Keratinocyte (primary cell): Measurements from ENCODE around the gene TSACC. TPM values are rescaled to one million over a fixed set of nuclear protein-coding genes. Genes with fewer than 3 reads are reported as not detected.

Experiments used
- DNase-seq: peaks from one replicate; pipeline ENCODE4 v3.0.0-alpha.2; 2011; ENCODE audit warnings: low read depth, missing footprints, low spot score
- FAIRE-seq: peaks from 2 replicates; lab custom pipeline; 2011; peaks lifted over from hg19 to GRCh38; lab: Jason Lieb, UNC
- H2AFZ ChIP-seq: 2 replicates; pipeline ENCODE4 v1.6.0; 2012; ENCODE audit warnings: low read length, control low read depth, inconsistent platforms; ENCODE audit not compliant: control insufficient read depth
- H3K27ac ChIP-seq: 2 replicates; pipeline ENCODE4 v1.5.1; 2011; ENCODE audit warnings: low read length; ENCODE audit not compliant: control insufficient read depth, insufficient read depth
- H3K27me3 ChIP-seq: 3 replicates; pipeline ENCODE4 v1.6.0; 2011; ENCODE audit warnings: low read length; ENCODE audit not compliant: control insufficient read depth, insufficient read depth; ENCODE audit errors: extremely low read depth
- H3K36me3 ChIP-seq, 2 experiments: 2 replicates in 1 of 2; 3 replicates in 1 of 2; pipeline ENCODE4 v1.5.1; 2011; ENCODE audit warnings: low read length in 2 of 2, mild to moderate bottlenecking in 1 of 2; ENCODE audit not compliant: control insufficient read depth in 2 of 2, insufficient read depth in 2 of 2; ENCODE audit errors: extremely low read depth in 1 of 2
- H3K4me1 ChIP-seq: 3 replicates; pipeline ENCODE4 v1.5.1; 2011; ENCODE audit warnings: low read length; ENCODE audit not compliant: control insufficient read depth, insufficient read depth; ENCODE audit errors: extremely low read depth
- H3K4me2 ChIP-seq: 3 replicates; pipeline ENCODE4 v1.6.0; 2011; ENCODE audit warnings: low read depth, low read length; ENCODE audit not compliant: control insufficient read depth, insufficient read depth; ENCODE audit errors: extremely low read depth
- H3K4me3 ChIP-seq, 3 experiments: fragments of 200-600 bp in 1 of 3; sonication (generic) in 1 of 3; 2 replicates in 2 of 3; 3 replicates in 1 of 3; pipeline ENCODE4 v1.5.1; 2011 to 2016; ENCODE audit warnings: low read length in 3 of 3, mild to moderate bottlenecking in 3 of 3, control low read depth in 2 of 3, inconsistent platforms in 1 of 3, low read depth in 1 of 3, mixed read lengths in 1 of 3, mixed run types in 1 of 3, moderate library complexity in 1 of 3; ENCODE audit not compliant: control insufficient read depth in 2 of 3, insufficient read depth in 2 of 3; ENCODE audit errors: extremely low read depth in 1 of 3
- H3K79me2 ChIP-seq: 2 replicates; pipeline ENCODE4 v1.6.0; 2012; ENCODE audit warnings: low read length; ENCODE audit not compliant: control insufficient read depth, insufficient read depth
- H3K9ac ChIP-seq: 3 replicates; pipeline ENCODE4 v1.6.0; 2011; ENCODE audit warnings: low read length; ENCODE audit not compliant: control insufficient read depth, insufficient read depth; ENCODE audit errors: extremely low read depth
- H3K9me1 ChIP-seq: 3 replicates; pipeline ENCODE4 v1.6.0; 2011; ENCODE audit warnings: low read length; ENCODE audit not compliant: control insufficient read depth, insufficient read depth; ENCODE audit errors: extremely low read depth
- H3K9me3 ChIP-seq: 2 replicates; pipeline ENCODE4 v1.5.1; 2012; ENCODE audit warnings: low read depth, low read length; ENCODE audit not compliant: control insufficient read depth
- H4K20me1 ChIP-seq: 3 replicates; pipeline ENCODE4 v1.6.0; 2011; ENCODE audit warnings: low read length; ENCODE audit not compliant: control insufficient read depth, insufficient read depth; ENCODE audit errors: extremely low read depth
- CTCF ChIP-seq, 3 experiments: IDR thresholded peaks in 1 of 3; conservative IDR thresholded peaks in 1 of 3; optimal IDR thresholded peaks in 1 of 3; 2 replicates in 2 of 3; 3 replicates in 1 of 3; pipeline versions ENCODE3 to v1.5.1; 2011; ENCODE audit warnings: low read length in 3 of 3, mild to moderate bottlenecking in 3 of 3, moderate library complexity in 2 of 3, control low read depth in 1 of 3, inconsistent platforms in 1 of 3; ENCODE audit not compliant: insufficient read depth in 2 of 3; ENCODE audit errors: extremely low read depth in 1 of 3
- EZH2 ChIP-seq: IDR thresholded peaks from one replicate; pipeline ENCODE4 v1.6.1; 2012; ENCODE audit warnings: inconsistent platforms, mild to moderate bottlenecking, low read length, moderate library complexity
- dilution Hi-C: fragments of 300-500 bp; cut with MboI; formaldehyde crosslinking; loops from one replicate; pipeline ENCODE4 v1.7.0; 2020; ENCODE audit warnings: low sequenced_read_pairs; ENCODE audit not compliant: extremely low pct_ligation_motif_present
- polyA plus RNA-seq, 5 experiments: library from polyadenylated mRNA; depleted of rRNA in 3 of 5; stranded (reverse) in 3 of 5; stranded (forward) in 1 of 5; unstranded in 1 of 5; fragments of >200 nt; gene quantifications; 1 replicate in 1 of 5; 2 replicates in 3 of 5; 3 replicates in 1 of 5; pipeline versions ENCODE4 v1.2.1 to v1.2.3, GENCODE V29; 2011 to 2012; ENCODE audit warnings: missing spikeins in 2 of 5, low read depth in 1 of 5, low replicate concordance in 1 of 5

The TSACC gene
- polyA plus RNA-seq, 1 donor (not counting 4 experiments of a cell fraction or from before 2014, with no cell fraction given) = 2.5 TPM

GRCh38 chr1:156394835-156395461 is 56.6 kb downstream of the TSACC start:
- no peak overlapping the region for H3K9ac ChIP-seq
- H3K79me2 ChIP-seq = no peaks in the 10 kb centered on the region
- no peak overlapping the region for H3K4me2 ChIP-seq
- H3K4me3 ChIP-seq = no peak overlapping the region
- H3K36me3 ChIP-seq = no peaks in the 10 kb centered on the region
- FAIRE-seq = no peak
- DNase-seq = no peak
- no peaks in the 10 kb centered on the region for H3K9me1 ChIP-seq
- H3K9me3 ChIP-seq = no peaks in the 10 kb centered on the region
- no peaks in the 10 kb centered on the region for H4K20me1 ChIP-seq
- dilution Hi-C loops = no loop called here
- H3K4me1 ChIP-seq = no peaks in the 10 kb centered on the region
- TF ChIP-seq EZH2 (no peak), CTCF (optimal IDR thresholded peaks at IDR 0.05 in 1 of 3, IDR thresholded peaks at IDR 0.05 in 1 of 3, conservative IDR thresholded peaks at IDR 0.05 in 1 of 3; ENCODE audit: extremely low read depth in 1 of 3, insufficient read depth in 2 of 3, low read length in 3 of 3) (no peak)
- H3K27me3 ChIP-seq = peaks cover 5% of the 10 kb centered on the region
- no peak overlapping the region for H2AFZ ChIP-seq
- no peak overlapping the region for H3K27ac ChIP-seq

Other genes with a start within 250 kb of the TSACC start
- 368 to 551 TPM (median 444 TPM) in 3 replicates for gene LMNA, start 223.8 kb upstream of the TSACC start, polyA plus RNA-seq
- 5.7 to 11.0 TPM (median 7.9 TPM) in 3 replicates for gene SEMA4A, start 184.9 kb upstream of the TSACC start, polyA plus RNA-seq
- gene SLC25A44, start 144.4 kb upstream of the TSACC start, polyA plus RNA-seq = 24.4 to 36.8 TPM (median 25.3 TPM) in 3 replicates
- gene PMF1, start 125.5 kb upstream of the TSACC start, polyA plus RNA-seq = 31.9 to 50.8 TPM (median 41.0 TPM) in 3 replicates
- gene BGLAP, start 96.3 kb upstream of the TSACC start, polyA plus RNA-seq = 0.12 to 0.45 TPM (median 0.23 TPM) in 3 replicates
- 0.78 to 2.2 TPM (median 1.00 TPM) in 3 replicates for gene PAQR6, start 90.5 kb upstream of the TSACC start, polyA plus RNA-seq
- 22.4 to 28.2 TPM (median 27.8 TPM) in 3 replicates for gene SMG5, start 55.7 kb upstream of the TSACC start, polyA plus RNA-seq
- gene TMEM79, start 54.2 kb upstream of the TSACC start, polyA plus RNA-seq = 9.6 to 31.8 TPM (median 14.2 TPM) in 3 replicates
- 12.5 to 28.0 TPM (median 13.7 TPM) in 3 replicates for gene GLMP, start 42.8 kb upstream of the TSACC start, polyA plus RNA-seq
- 0.22 TPM in 1 of 3 replicates, not detected in the others for gene VHLL, start 39.2 kb upstream of the TSACC start, polyA plus RNA-seq
- gene CCT3, start 234 bp upstream of the TSACC start, polyA plus RNA-seq = 477 to 530 TPM (median 499 TPM) in 3 replicates
- not detected in 3 replicates for gene RHBG, start 30.7 kb downstream of the TSACC start, polyA plus RNA-seq
- gene MEF2D, start 162.2 kb downstream of the TSACC start, polyA plus RNA-seq = 8.7 to 11.5 TPM (median 9.3 TPM) in 3 replicates
- 1.5 to 5.7 TPM (median 5.3 TPM) in 3 replicates for gene IQGAP3, start 234.0 kb downstream of the TSACC start, polyA plus RNA-seq
- gene TTC24, start 241.2 kb downstream of the TSACC start, polyA plus RNA-seq = not detected in 3 replicates